GM18858 (cell line): Measurements from ENCODE around the gene C10orf105.

Experiments used
- ATAC-seq: cut with Tn5 transposase; IDR thresholded peaks from one replicate; pipeline ENCODE4 v1.9.1; 2021; ENCODE audit not compliant: unreplicated experiment

C10orf105 gene, protein sequence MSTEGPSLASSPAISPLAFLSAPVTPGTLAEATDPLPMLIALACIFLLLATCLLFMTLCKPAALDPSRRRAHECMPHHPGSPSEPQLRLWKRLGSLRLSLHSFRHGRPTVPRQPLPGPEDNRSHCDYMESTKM

DNA sequence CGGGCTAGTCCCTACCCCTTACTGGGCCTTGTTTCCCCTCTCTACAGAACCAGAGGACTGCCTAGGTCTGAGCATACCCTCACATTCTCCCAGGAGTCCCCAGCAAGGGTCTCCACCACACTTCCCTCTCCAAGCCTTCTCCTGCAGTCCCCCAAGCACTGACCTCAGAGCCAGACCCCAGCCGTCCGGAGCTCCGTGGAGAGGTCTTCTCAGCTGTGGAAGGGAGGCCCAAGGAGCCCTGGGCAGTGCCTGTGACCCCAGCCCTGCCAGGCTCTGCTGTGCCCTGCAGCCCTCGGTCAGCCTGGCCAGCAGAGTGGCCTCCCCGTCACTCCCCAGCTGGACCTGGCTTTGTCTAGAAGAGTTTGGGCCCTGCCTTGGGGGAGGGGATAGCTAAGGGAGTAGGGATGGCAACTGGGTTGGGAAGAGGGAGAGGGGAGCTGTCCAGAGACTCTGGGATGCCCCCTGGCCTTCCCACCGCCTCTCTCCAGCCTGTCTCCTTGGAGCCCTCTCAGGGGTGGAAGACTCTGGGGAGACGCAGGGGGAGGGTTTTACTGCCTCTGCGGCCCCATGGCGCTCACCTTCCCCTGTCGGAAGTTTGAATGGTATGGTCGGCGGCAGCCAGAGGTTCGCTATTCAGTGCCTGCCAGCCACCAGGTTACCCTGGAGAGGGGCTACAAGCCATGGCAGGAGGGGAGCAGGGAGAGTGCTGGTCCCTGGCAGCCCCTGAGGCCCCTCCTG, at the start of gene C10orf105:
Gene C10orf105, minus strand, starts transcription at position 315 of the 738 bp plus-strand sequence. CDS start 3,441 bp downstream, outside the sequence.
- no peak for ATAC-seq

DNA sequence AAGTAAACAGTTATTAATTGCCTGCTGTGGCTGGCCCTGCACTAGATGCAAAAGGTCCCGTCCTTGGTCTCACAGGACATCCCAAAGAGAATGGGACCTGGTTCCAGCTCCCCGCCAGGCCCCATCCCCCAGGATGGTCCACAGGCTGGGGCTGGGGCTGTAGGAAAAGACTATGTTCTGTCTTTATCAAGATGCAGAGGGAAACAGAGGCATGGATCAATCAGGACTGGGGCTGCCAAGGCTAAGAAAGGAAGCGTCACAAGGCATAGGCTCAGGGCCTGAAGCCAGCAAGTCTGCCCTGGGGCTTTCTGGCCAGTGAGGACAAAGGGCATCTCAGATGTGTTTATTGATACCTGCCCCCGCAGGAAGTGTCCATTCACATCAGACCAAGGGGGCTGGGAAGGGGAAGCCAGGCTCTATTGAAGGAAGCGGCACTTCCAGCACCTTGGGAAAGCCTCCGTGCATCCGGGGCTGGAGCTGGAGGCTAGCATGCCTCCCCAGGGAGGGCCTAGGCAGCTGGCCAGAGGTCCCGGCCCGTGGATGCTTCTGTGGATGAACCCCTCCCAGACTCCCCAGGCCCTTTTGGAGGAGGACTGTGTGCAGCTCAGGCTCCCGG, 48.0 kb upstream of the C10orf105 start:
- ATAC-seq, result no peak

DNA sequence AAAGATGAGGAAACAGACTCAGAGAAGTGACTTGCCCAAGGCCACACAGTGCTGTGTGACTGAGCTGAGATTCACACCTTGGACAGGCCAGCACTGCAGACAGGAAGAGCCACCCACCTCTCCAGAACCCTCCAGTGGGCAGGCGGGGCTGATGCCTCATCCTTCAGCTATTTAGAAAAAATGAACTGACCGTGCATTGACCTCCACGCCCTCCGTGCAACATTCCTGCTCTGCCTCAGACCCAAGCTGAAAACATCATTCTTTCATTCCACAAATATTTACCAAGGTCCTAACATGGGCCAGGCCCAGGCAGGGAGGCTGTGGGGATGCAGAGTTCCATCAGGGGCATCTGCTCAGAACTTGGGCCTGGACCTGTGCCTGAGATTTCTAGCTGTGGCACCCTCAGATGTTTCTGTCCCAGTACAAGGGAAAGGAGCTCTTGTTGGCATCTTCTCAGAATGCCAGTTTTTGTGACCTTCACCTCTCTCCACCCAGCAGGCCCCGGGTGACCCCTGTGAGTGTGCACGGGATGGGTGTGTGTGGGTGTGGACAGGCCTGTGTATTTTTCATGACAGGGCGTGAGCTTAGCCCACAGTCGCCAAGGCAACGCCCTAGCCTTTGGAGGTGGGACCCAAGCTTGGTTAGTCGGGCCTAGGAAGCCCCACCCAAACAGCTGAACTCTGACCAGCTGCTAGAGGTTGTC, 47.3 kb upstream of the C10orf105 start:
- ATAC-seq, result no peak

DNA sequence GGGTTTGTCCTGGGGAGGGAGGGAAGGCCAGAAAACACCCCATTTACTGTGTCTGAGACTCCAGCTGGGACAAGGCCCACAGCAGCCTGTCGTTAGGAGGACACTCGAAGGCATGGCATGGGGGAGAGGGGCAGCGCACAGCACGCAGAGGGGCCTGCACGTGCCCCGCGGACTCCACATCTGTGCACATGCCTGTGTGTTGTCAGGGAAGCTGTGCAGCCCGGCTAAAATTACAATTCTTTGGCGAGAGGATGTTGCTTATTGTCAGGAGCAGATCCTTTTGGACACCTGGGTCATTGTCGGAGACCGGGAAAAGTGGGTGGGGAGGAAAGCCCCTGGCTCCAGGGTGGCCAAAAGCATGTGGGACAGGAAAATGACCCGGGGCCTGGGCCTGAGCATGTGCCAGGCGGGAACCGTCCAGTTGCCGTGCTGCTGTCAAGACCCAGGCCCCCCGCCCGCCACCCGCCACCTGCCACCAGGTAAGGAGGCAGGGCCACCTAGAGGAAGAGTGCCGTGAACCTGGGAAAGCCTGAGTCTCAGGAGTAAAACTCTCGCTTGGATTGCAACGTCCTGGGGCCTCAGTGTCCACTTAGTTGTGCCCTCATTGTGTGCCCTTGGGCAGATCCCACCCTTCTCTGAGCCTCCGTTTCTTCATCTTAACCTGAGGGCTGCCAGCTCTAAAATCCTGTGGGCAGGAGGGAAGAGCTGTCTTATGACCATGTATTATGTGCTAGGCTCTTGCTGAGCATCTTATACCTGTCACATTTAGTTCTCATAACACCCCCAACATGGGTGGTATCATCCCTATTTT, 46.5 kb upstream of the C10orf105 start:
- no peak for ATAC-seq

DNA sequence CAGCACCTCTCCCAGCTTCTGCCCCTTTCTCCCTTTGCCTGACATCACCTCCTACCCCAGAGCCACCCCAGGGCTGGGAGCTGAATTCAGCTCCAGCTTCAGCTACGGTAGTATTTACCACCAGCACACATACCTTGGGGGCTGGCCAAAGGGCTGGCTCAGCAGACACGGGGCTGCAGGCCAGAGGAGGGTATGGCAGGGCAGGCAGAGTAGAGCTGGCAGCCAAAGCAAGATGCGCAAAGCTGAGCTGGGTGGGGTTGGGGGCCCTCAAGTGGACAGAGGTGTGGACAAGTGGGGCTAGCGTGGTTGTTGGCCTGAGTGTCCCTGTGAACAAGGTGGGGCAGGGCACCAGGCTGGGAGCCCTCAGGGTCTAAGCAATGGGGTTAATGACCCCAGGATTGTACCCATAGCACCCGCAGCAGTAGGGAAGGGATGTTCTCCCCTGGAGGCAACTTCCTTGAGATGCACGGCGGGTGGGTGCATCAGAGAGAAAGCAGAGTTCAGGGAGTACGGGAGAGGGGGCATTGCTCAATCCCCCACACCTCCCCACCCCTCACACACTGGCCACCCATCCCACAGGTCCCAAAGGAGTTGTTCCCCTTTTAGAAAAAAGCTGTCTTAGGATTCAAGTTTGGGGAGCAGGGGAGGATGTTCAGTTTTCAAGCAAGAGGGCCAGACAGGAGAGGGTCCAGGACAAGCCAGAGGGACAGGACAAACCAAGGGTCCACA, 45.8 kb upstream of the C10orf105 start:
- no peak for ATAC-seq

DNA sequence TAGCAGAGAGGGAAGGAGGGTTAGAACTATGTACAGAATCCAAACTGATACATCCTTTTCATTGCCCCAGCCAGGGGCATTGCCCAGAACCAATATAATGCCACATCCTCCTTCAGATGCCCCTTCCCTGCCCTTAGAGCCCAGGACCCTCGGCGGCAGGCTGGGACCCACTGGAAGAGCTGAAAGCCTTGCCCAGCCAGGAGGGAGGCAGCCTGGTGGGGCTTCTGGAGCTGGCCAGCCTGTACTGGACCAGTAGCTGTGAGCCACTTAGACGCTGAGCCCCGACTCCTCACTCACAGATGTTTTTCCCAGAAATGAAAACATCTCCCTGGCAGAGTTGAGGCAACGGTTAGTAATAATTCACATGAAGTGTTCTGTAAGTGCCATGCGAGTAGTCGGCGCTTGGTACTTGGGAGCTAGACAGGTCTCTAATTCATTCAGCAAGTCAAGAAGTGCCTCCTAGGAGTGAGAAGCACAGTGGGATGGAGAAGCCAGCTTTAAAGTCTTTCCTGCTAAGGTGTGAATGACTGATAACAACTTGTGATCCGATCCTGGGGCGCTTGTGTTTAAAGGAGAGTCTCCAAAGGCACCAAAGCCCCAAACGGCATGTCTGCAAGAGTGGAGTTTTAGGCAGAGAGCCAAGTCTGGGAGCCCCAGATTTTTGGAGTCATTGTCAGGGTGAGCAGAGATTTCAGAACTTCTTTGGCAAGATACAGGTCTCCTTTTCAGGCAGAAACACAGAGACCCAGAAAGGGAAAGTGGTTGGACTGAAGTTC, 44.0 kb upstream of the C10orf105 start:
- no peak for ATAC-seq

DNA sequence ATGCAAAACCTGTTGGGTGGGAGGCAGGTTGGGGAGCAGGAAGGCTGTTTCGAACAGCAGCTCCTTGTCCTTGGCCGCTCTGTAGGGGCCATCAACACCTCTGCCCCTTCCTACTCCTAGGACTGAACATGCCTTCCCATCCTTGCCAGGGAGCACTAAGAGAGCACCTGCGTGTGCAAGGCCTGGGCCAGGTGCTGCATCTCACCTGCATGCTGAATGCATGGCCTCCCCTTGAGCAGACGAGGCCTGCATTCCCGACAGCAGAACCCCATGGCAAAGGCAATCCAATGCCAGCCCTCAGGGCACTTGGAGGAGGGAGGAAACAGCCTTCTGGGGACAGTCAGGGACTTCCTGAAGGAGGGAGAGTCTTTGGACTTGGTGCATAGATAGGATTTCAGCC, 42.7 kb upstream of the C10orf105 start:
- ATAC-seq, result no peak

DNA sequence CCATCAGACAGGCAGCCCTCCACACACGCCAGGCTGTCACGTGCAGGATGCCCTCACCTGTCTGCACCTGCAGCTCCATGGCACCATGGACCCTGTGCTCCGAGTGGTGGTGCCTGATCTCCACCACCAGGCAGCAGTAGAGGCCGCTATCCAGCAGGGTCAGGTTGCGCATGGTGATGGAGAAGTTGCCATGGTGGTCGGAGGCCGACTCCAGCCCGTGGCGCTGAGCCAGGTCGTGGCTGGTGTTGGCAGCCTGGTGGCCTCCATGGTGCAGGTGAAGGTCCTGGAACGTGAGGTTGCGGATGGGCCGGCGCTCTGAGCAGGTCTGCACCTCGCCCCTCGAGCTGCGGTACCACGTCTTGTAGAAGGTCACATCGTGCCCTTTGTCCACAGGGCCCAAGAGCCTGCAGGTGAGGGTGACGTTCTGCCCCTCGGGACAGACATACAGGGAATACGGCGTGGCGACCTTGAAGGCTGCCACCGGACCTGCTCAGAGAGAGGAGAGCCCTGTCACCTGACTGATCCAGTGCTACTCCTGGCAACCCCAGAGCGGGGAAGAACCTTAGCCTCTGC, 42.0 kb upstream of the C10orf105 start:
- no peak for ATAC-seq

DNA sequence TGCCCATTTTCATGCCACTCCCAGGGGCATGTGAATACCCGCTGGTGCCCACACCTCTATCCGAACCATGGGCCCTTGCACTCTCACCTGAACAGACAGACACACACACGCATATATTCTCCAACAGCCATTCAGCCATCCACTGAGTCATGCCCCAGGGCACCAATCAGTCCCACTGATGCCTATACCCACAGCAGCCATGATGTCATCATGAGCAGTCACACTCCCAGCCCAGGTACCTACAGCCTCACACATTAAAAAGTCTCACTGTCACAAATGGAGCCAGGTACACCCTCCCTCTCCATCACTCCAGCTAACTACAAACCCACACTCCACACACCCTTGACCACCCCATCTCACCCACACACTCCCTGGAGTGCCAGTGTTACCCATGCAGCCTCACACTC, 41.5 kb upstream of the C10orf105 start:
- no peak for ATAC-seq

DNA sequence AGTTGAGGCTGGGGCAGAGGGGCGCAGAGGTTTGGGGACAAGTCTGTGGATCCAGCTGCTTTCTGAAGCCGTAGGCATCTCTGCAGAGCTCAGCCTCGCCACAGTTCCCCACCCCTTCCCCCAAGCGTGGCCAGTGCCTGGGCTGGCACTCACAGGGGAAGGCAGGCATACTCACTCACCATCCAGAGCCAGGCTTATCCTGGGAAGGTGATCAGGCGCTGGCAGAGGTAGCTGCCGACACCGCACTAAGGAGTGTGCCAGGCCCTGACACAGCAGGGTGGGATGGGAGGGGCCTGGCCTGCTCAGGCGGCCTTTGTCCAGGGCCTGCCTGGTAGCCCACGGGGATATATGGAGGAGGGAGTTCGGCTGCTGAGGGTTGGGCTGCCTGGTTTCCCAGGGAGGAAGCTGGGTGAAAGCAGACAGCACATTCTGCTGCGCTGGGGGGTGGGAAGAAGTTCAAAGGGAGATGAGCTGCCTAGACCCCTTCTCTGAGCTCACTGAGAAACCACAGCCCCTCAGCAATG, 37.9 kb upstream of the C10orf105 start:
- ATAC-seq, result no peak

DNA sequence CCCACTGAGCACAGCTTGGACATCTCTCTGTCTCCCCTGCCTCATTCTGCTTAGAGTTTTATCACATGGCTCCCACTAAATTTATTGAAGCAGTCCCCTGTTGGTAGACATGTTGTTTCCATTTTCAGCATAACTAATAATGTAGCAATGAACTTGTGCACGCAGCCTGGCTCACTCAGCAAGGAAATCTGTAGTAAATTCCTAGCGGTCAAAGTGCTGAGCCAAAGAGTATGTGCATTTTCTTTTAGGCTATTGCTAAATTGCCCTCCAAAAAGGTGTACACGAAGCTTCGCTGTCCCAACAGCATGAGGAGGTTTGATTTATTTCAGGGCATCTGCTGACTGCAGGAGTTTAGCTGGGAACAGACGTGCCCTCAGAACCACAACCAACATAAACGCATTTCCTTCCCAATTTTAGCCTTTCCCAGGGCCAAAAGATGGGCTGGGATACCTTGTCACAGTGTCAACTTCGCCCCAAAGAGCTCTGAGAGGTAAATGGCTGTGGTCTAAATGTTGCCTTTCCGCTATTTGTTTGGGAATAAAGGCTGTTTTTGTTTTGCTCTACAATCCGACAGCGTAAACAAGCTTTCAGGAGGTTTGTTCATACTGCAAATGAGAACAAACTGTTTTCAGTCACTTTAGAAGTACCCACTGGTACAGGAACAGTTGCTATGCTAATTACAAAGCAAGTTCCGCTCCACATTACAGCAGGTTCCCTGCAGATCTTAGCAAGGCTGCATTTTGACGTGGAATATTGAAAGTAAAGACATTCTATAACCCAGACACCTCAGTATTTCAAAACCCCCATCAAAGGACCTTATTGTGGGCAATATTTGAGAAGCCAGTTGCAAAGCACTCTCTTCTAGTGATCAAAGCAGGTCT, 37.0 kb upstream of the C10orf105 start:
- ATAC-seq, result no peak

DNA sequence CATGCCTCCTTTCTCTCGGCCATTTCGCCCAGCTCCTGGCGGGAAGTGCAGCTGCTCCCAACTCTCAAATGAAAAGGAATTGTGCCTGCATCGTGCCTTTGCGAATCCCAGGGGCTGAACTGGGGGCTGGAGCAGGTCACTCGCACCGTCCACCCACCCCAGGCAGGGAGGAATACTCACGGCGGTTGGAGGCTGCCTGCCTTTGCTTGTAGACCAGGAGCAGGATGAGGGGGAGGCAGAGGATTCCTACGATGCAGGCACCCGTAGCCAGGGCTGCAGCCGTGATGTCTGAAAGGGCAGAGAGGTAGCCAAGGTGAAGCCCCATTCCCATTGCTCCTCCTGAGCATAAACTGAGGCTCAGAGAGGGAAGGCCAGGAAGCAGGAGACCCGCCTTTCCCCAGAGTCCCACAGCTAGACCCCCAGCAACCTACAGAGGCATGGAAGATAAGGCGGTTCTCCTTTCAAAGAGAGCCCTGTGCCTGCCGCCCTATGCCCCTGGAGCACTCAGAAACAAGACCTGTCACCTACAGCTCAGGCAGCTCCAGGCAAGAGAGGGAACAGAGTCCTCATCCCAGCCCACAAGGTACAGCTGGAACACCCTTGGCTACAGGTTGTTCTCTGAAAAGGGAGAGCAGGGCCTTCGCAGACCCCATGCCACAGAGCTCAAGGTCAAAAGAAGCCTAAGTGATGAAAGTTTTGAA, 35.8 kb upstream of the C10orf105 start:
- ATAC-seq, result no peak

DNA sequence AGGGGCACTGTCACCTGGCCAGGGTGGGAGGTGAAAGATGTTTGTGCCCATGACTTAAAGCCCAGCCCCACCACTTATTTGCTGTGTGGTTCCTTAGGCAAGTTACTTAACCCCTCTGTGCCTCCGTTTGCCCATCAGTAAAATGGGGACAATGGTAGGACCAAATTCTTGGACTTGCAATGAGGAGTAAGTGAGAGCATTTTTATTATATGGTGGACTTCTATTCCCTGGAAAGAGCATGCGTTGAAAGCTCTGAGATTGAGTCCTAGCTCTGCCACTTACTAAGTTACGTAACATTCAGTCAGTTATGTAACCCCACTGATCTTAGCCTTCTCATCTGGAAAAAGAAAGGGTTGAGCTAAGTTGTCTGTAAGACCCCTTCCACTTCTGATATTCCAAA, 35.0 kb upstream of the C10orf105 start:
- ATAC-seq, result no peak

DNA sequence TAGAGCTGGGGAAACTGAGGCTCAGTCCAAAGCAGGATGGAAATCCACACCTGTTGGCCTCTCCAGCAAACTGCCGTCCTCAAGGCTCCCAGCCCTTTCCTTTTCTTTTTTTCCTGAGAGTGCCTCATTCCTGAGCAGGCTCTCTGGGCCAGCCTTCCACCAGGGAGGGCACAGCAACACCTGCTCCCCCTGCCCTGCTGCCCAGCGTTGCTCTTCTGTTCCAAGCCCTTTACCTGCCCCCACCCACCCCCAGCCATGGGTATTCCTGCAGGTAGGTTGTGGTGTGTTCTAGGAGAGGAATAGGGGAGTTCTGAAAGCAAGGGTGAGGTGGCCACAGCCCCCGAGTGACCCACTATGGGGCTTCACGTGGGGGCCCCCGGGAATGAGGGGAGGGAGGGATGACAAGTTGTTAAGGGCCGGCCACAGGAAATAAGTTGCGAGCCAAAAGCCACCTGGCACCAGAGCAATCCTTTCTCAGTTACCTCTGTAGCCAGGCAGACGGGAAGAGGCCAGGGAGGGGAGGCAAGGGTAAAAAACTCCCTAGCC, 34.5 kb upstream of the C10orf105 start:
- ATAC-seq, result no peak

DNA sequence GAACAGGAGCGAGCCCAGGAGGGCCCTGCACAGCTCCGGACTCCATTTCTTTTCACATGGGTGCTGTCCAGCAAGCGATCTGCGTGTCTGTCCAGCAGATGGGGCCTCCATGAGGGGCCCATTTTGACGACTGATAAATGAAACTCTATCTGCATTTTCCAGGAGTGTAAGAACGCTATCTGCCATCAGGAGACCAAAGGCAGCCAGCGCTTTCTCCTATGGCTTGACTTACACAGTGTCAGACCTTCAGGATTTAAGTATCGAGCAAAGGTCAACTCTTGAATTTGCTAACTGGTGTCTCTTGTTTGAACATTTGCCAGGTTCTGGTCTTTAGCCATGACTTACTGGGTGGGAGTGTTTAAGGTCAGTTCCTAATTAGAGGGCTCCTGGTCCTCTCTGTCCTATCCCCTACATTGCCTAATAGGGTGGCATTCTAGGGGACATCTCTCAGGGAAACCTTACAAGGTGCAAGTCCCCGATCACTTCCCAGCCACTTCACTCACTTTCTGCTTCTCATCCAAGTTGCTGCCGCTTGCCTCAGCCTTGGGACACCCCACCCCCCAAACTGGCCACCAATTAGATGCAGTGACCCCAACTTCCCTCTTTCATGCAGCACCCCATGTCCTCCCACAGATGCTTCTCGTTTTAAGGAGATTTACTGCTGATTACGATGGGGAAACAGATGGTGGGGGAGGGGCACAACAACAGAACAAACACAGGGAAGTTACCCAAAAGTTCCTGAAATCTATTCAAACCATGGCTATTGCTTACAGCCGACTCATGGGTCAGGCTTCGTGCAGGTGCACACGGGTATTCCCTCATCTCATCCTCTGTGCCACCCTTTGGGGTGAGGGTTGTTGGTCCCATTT, 33.7 kb upstream of the C10orf105 start:
- ATAC-seq, result no peak

DNA sequence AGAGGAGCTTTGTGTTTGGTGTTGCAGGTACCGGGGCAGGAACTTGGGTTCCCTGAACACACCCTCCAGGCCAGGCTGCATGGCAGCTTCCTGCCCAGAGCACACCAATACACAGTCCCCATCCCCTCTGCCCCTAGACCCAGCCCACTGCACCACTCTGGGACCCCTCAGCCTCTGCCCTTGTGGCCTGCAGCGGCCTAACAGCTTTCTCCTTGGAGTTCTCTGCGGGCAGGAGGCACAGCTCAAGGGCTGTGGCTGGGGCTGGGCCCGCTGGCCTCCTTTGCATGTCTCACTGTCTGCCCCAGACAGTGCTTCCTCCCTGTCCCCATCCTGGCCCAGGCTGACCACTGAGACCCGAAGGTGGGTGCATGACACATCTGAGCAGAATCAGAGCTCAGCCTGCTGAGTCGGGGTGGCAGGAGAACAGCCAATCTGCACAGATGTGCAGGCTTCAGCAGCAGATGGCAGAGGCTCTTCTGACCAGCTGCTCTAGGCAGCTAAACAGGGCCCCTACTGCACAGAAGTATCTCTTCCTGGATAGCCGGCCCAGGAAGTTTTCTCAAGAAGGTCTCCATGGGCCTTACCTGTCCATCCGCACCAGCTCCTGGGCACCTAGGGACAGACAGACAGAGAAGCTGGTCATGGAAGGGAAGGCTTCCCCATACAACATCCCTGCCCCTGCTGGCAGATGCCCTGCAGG, 33.0 kb upstream of the C10orf105 start:
- ATAC-seq, result no peak
